GM19397 (cell line): ENCODE data around the gene IQUB.
"Not testable (repeated sequence)": the region's sequence is repeated elsewhere in the genome, so short reads cannot be mapped to it uniquely, and the experiment has no call there.

Experiments used
- ATAC-seq: cut with Tn5 transposase; IDR thresholded peaks from one replicate; pipeline ENCODE4 v1.9.1; 2021; ENCODE audit warnings: mild to moderate bottlenecking, moderate library complexity; ENCODE audit not compliant: unreplicated experiment

The IQUB gene

GRCh38 chr7:123548406-123548805, 14.0 kb upstream of the IQUB start:
- ATAC-seq, result no peak

- ATAC-seq, result no peak
Measured at GRCh38 chr7:123539871-123540270, 5.5 kb upstream of the IQUB start.

- no peak for ATAC-seq
Measured at GRCh38 chr7:123538897-123539296, 4.5 kb upstream of the IQUB start.

GRCh38 chr7:123538189-123538714, 3.9 kb upstream of the IQUB start:
- no peak for ATAC-seq

GRCh38 chr7:123537026-123537642, 2.7 kb upstream of the IQUB start:
- ATAC-seq, result no peak

GRCh38 chr7:123535517-123535916, 1.1 kb upstream of the IQUB start:
- ATAC-seq, result no peak

- ATAC-seq, result peak; percentile 11
Measured at GRCh38 chr7:123533929-123534382, 439 bp downstream of the IQUB start.

GRCh38 chr7:123533553-123533917, 860 bp downstream of the IQUB start:
- ATAC-seq, result no peak

GRCh38 chr7:123532788-123533552, 1.4 kb downstream of the IQUB start:
- ATAC-seq, result peak; percentile 32

GRCh38 chr7:123532343-123532742, 2.1 kb downstream of the IQUB start:
- ATAC-seq, result not testable (repeated sequence)

GRCh38 chr7:123530035-123530591, 4.3 kb downstream of the IQUB start:
- not testable (repeated sequence) for ATAC-seq

- no peak for ATAC-seq
Measured at GRCh38 chr7:123528265-123528664, 6.1 kb downstream of the IQUB start.

- ATAC-seq, result not testable (repeated sequence)
Measured at GRCh38 chr7:123527712-123528225, 6.6 kb downstream of the IQUB start.

- ATAC-seq, result not testable (repeated sequence)
Measured at GRCh38 chr7:123526533-123526932, 7.9 kb downstream of the IQUB start.

GRCh38 chr7:123522066-123522465, 12.3 kb downstream of the IQUB start:
- ATAC-seq, result no peak

GRCh38 chr7:123505221-123505620, 29.2 kb downstream of the IQUB start:
- ATAC-seq, result no peak

- no peak for ATAC-seq
Measured at GRCh38 chr7:123502201-123502600, 32.2 kb downstream of the IQUB start.

GRCh38 chr7:123500878-123501489, 33.4 kb downstream of the IQUB start:
- no peak for ATAC-seq

GRCh38 chr7:123499211-123499970, 35.0 kb downstream of the IQUB start:
- ATAC-seq, result no peak

- ATAC-seq, result no peak
Measured at GRCh38 chr7:123498601-123499000, 35.8 kb downstream of the IQUB start.
